ENCODE measurements around the gene RBBP8NL. TPM values are rescaled to one million over a fixed set of nuclear protein-coding genes. Genes with fewer than 3 reads are reported as not detected.

RBBP8NL gene
- total RNA-seq, 2 experiments from 2014 or later: not detected

Other genes with a start within 250 kb of the RBBP8NL start
- gene MTG2, start 244.5 kb downstream of the RBBP8NL start, total RNA-seq: 10 to 100 TPM; 34.9 to 39.5 TPM
- gene HRH3, start 207.3 kb downstream of the RBBP8NL start, total RNA-seq: not detected
- 10 to 100 TPM; 47.2 to 49.5 TPM for gene OSBPL2, start 189.0 kb downstream of the RBBP8NL start, total RNA-seq
- 10 to 100 TPM; 72.4 to 74.6 TPM for gene ADRM1, start 124.5 kb downstream of the RBBP8NL start, total RNA-seq
- under 1 TPM; 0.54 to 0.80 TPM for gene LAMA5, start 60.2 kb downstream of the RBBP8NL start, total RNA-seq
- 1,000 to 10,000 TPM; 2,045 to 2,157 TPM for gene RPS21, start 40.4 kb downstream of the RBBP8NL start, total RNA-seq
- gene CABLES2, start 20.3 kb downstream of the RBBP8NL start, total RNA-seq: 10 to 100 TPM; 12.1 to 14.4 TPM
- gene GATA5, start 48.5 kb upstream of the RBBP8NL start, total RNA-seq: not detected
- 10 to 100 TPM; 57.5 to 61.9 TPM for gene SLCO4A1, start 215.0 kb upstream of the RBBP8NL start, total RNA-seq